Activated CD8-positive, alpha-beta memory T cell treated with anti-CD3 and anti-CD28 coated beads for 4 hours (primary cell): ENCODE measurements around the gene MYO7A.

Experiments
- DNase-seq, 2 donors: peaks; one replicate each; pipeline ENCODE4 v3.0.0-alpha.2; 2020; ENCODE audit warnings: low read depth in 2 of 2

The MYO7A gene

GRCh38 chr11:77146261-77147035, 18.4 kb downstream of the MYO7A start:
- DNase-seq: no peak

- no peak for DNase-seq
Observed at GRCh38 chr11:77147036-77147315, 18.9 kb downstream of the MYO7A start.

GRCh38 chr11:77147668-77148321, 19.7 kb downstream of the MYO7A start:
- DNase-seq: no peak

- no peak for DNase-seq
Observed at GRCh38 chr11:77148963-77149715, 21.1 kb downstream of the MYO7A start.

- no peak for DNase-seq
Observed at GRCh38 chr11:77149716-77150392, 21.8 kb downstream of the MYO7A start.

- no peak for DNase-seq
Observed at GRCh38 chr11:77150836-77151235, 22.8 kb downstream of the MYO7A start.

- peak; percentile 13 to 28 for DNase-seq
Observed at GRCh38 chr11:77151804-77152509, 23.9 kb downstream of the MYO7A start.

- DNase-seq: no peak
Observed at GRCh38 chr11:77152846-77153245, 24.8 kb downstream of the MYO7A start.

GRCh38 chr11:77153276-77154185, 25.5 kb downstream of the MYO7A start:
- no peak for DNase-seq

GRCh38 chr11:77154381-77155081, 26.5 kb downstream of the MYO7A start:
- DNase-seq: no peak

- no peak for DNase-seq
Observed at GRCh38 chr11:77155082-77155475, 27.0 kb downstream of the MYO7A start.

GRCh38 chr11:77155556-77156130, 27.6 kb downstream of the MYO7A start:
- DNase-seq: no peak

GRCh38 chr11:77156396-77157195, 28.6 kb downstream of the MYO7A start:
- DNase-seq: no peak

- DNase-seq: no peak
Observed at GRCh38 chr11:77158041-77158695, 30.1 kb downstream of the MYO7A start.

- DNase-seq: no peak
Observed at GRCh38 chr11:77159219-77159936, 31.3 kb downstream of the MYO7A start.

GRCh38 chr11:77159937-77160495, 32.0 kb downstream of the MYO7A start:
- no peak for DNase-seq

- no peak for DNase-seq
Observed at GRCh38 chr11:77163271-77163670, 35.2 kb downstream of the MYO7A start.
